GM12878 (cell line): ENCODE results near the gene FMNL3. TPM values are rescaled to one million over a fixed set of nuclear protein-coding genes. Genes with fewer than 3 reads are reported as not detected.

Experiments used
- ATAC-seq: fragments of 200-7000 bp; cut with Tn5 transposase; 3 replicates; pipeline ENCODE4 v1.9.1; 2020; ENCODE audit warnings: mild to moderate bottlenecking, moderate library complexity
- BruUV-seq: library from RNA; stranded (reverse); fragments of 400-500 nt; replicated peaks from 2 replicates; lab custom pipeline; 2021; lab: Mats Ljungman, UMichigan
- CTCF ChIA-PET: fragments of 300-600 bp; sonication (Branson Sonifier 250); formaldehyde crosslinking; extraction: SDS; loops from one replicate; lab custom pipeline; 2021; ENCODE audit warnings: inconsistent platforms; lab: Yijun Ruan, JAX
- POLR2A ChIA-PET: fragments of 350-600 bp; formaldehyde crosslinking; extraction: SDS; loops from one replicate; lab custom pipeline; 2021; ENCODE audit warnings: inconsistent platforms; lab: Charles Lee
- RAD21 ChIA-PET: fragments of 300-600 bp; sonication (Branson Sonifier 250); formaldehyde crosslinking; loops from one replicate; lab custom pipeline; 2023; ENCODE audit warnings: antibody characterized with exemption; ENCODE audit not compliant: unreplicated experiment; lab: Charles Lee
- SMC1A ChIA-PET: fragments of 300-600 bp; sonication (Branson Sonifier 250); formaldehyde crosslinking; loops from one replicate; lab custom pipeline; 2023; ENCODE audit not compliant: unreplicated experiment, uncharacterized antibody; lab: Charles Lee
- DNase-seq: peaks from one replicate; pipeline ENCODE4 v3.0.0-alpha.2; 2011; ENCODE audit warnings: low read depth, low spot score
- FAIRE-seq: peaks from 3 replicates; lab custom pipeline; 2011; peaks lifted over from hg19 to GRCh38; lab: Jason Lieb, UNC
- H2AFZ ChIP-seq: 2 replicates; pipeline ENCODE4 v1.6.0; 2011; ENCODE audit warnings: low read depth, low read length, control low read depth; ENCODE audit not compliant: control insufficient read depth
- H3K27ac ChIP-seq: 2 replicates; pipeline ENCODE4 v1.5.1; 2011; ENCODE audit warnings: control low read depth; ENCODE audit not compliant: control insufficient read depth, insufficient read depth
- H3K27me3 ChIP-seq, 2 experiments: replicated peaks in 1 of 2; 2 replicates each; pipeline versions ENCODE4 v1.6.0 to v1.6.1; 2011; ENCODE audit warnings: low read length in 1 of 2; ENCODE audit not compliant: control insufficient read depth in 2 of 2, insufficient read depth in 2 of 2
- H3K36me3 ChIP-seq, 2 experiments: 2 replicates each; pipeline ENCODE4 v1.5.1; 2011; ENCODE audit warnings: low read length in 1 of 2; ENCODE audit not compliant: control insufficient read depth in 2 of 2, insufficient read depth in 2 of 2
- H3K4me1 ChIP-seq: 2 replicates; pipeline ENCODE4 v1.6.1; 2011; ENCODE audit warnings: mild to moderate bottlenecking, low read length, moderate library complexity, mixed read lengths; ENCODE audit not compliant: control insufficient read depth, insufficient read depth
- H3K4me2 ChIP-seq: 2 replicates; pipeline ENCODE4 v1.6.0; 2011; ENCODE audit warnings: control low read depth; ENCODE audit not compliant: control insufficient read depth, insufficient read depth
- H3K4me3 ChIP-seq: fragments of 200-600 bp; sonication (generic); 2 replicates; pipeline ENCODE4 v1.5.1; 2016
- H3K79me2 ChIP-seq: 2 replicates; pipeline ENCODE4 v1.6.0; 2011; ENCODE audit warnings: low read length; ENCODE audit not compliant: control insufficient read depth, insufficient read depth
- H3K9ac ChIP-seq: 2 replicates; pipeline ENCODE4 v1.8.0; 2011; ENCODE audit warnings: low read length, control low read depth, mixed read lengths; ENCODE audit not compliant: control insufficient read depth, insufficient read depth
- H3K9me3 ChIP-seq: replicated peaks from 3 replicates; pipeline ENCODE4 v1.5.1; 2011; ENCODE audit warnings: mild to moderate bottlenecking, low read length; ENCODE audit not compliant: control insufficient read depth, insufficient read depth
- H4K20me1 ChIP-seq: 2 replicates; pipeline ENCODE4 v1.6.0; 2011; ENCODE audit not compliant: control insufficient read depth, insufficient read depth
- BCL11A ChIP-seq: IDR thresholded peaks from 2 replicates; pipeline ENCODE4 v1.6.1; 2011; ENCODE audit warnings: low read depth, low read length
- CBX5 ChIP-seq: sonication (generic); IDR thresholded peaks from 2 replicates; pipeline ENCODE4 v1.6.1; 2016; ENCODE audit warnings: low read depth, moderate library complexity, mild to moderate bottlenecking, inconsistent platforms
- ETV6 ChIP-seq, 2 experiments: fragments of 450-650 bp in 1 of 2; IDR thresholded peaks in 1 of 2; conservative IDR thresholded peaks in 1 of 2; 2 replicates each; pipeline ENCODE4 v1.6.1; 2014; ENCODE audit warnings: antibody characterized with exemption in 1 of 2, borderline replicate concordance in 1 of 2, low read depth in 1 of 2, mild to moderate bottlenecking in 1 of 2, moderate library complexity in 1 of 2
- HDGF ChIP-seq: fragments of 450-650 bp; IDR thresholded peaks from 2 replicates; pipeline ENCODE4 v1.6.1; 2016; ENCODE audit warnings: antibody characterized with exemption
- KDM1A ChIP-seq: fragments of 200-600 bp; sonication (generic); IDR thresholded peaks from 2 replicates; pipeline ENCODE4 v1.6.1; 2016; ENCODE audit warnings: borderline replicate concordance
- TCF12 ChIP-seq: IDR thresholded peaks from 2 replicates; pipeline ENCODE4 v1.6.1; 2011; ENCODE audit warnings: low read depth, mild to moderate bottlenecking, low read length
- ZBED1 ChIP-seq: IDR thresholded peaks from 2 replicates; pipeline ENCODE4 v1.6.1; 2016; ENCODE audit warnings: borderline replicate concordance
- ZNF274 ChIP-seq: IDR thresholded peaks from one replicate; pipeline ENCODE4 v1.8.0; 2011; ENCODE audit not compliant: insufficient read length, insufficient read depth
- WGBS: methylation state at CpG from one replicate; pipeline ENCODE4 v1.1.6; 2016; ENCODE audit warnings: low lambda C conversion rate; ENCODE audit not compliant: insufficient replicate concordance, insufficient coverage; ENCODE audit errors: missing lambda C conversion rate; 5-methylcytosine and 5-hydroxymethylcytosine counted together
- in situ Hi-C: fragments of 300-500 bp; cut with MboI; formaldehyde crosslinking; loops from 9 replicates; pipeline ENCODE4 v1.14.3; 2018; ENCODE audit warnings: mixed read lengths
- intact Hi-C: fragments of 100-400 bp; cut with micrococcal nuclease; formaldehyde crosslinking; loops from one replicate; pipeline ENCODE4 v1.14.2; 2022; ENCODE audit not compliant: unreplicated experiment
- polyA plus RNA-seq, 11 experiments: library from polyadenylated mRNA; depleted of rRNA in 4 of 11; unstranded in 6 of 11; stranded (reverse) in 5 of 11; fragments of >200 nt; fragmentation: Nextera tagmentation in 4 of 11; fragmentation: Illumina TruSeq in 1 of 11; extraction: Ambion mirVana in 4 of 11; extraction: Trizol in 1 of 11; gene quantifications; 1 replicate in 1 of 11; 2 replicates in 10 of 11; pipeline versions ENCODE4 v1.2.1 to v1.2.3, GENCODE V29; 2011 to 2016; ENCODE audit warnings: inconsistent platforms in 2 of 11, missing spikeins in 2 of 11, low read depth in 1 of 11
- total RNA-seq, 4 experiments: library from RNA; depleted of rRNA in 3 of 4; stranded (reverse); fragments of >200 nt in 3 of 4; fragmentation: Illumina TruSeq in 1 of 4; extraction: Trizol in 1 of 4; gene quantifications; 2 replicates each; pipeline versions ENCODE4 v1.2.1 to v1.2.3, GENCODE V29; 2013 to 2021
- TF ChIP-seq, protein P1 (sequence below): IDR thresholded peaks from 2 replicates; pipeline ENCODE4 v1.6.1; 2011; ENCODE audit warnings: low read depth, low read length, improper control_type of control experiment, borderline replicate concordance
- TF ChIP-seq, protein P2 (sequence below): fragments of 450-650 bp; IDR thresholded peaks from 2 replicates; pipeline ENCODE4 v1.6.1; 2017; ENCODE audit warnings: low read depth, mild to moderate bottlenecking, moderate library complexity
- TF ChIP-seq, protein P3 (sequence below): IDR thresholded peaks from 2 replicates; pipeline ENCODE4 v1.6.1; 2012; ENCODE audit warnings: improper control_type of control experiment, low read depth, low read length; ENCODE audit not compliant: insufficient replicate concordance
- TF ChIP-seq, protein P4 (sequence below): fragments of 450-650 bp; IDR thresholded peaks from 2 replicates; pipeline ENCODE4 v1.6.1; 2018; ENCODE audit warnings: mild to moderate bottlenecking, low read depth, moderate library complexity; ENCODE audit not compliant: partially characterized antibody

Gene FMNL3
- total and polyA plus RNA-seq, 10 of the 15 experiments (the other 5 are each of a cell fraction or from before 2014, with no cell fraction given), result 3.0 to 64.9 (median 30.9) TPM

DNA sequence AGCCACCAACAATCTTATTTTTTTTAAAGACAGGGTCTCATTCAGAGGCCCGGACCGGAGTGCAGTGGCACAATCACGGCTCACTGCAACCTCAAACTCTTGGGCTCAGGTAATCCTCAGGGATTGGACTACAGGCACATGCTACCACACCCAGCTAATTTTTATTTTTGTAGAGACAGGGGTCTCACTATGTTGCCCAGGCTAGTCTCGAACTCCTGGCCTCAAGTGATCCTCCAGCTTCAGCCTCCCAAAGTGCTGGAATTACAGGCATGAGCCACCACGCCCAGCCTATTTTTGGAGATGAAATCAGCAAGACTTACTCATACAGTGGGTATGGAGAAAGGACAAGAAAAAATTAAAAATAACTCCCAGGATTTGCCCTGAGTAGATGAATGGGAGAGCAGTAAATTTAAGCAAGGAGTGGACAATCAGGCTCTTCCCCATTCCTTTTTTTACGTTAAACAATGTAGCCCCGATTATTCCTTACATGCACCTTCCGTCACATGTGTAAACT, 13.2 kb downstream of the FMNL3 start:
- Histone ChIP-seq H3K4me3 (no peak overlapping the region), H3K4me2 (no peak overlapping the region), H3K9me3 (no peaks in the 10 kb centered on the region), H3K4me1 (peaks cover 44% of the 10 kb centered on the region), H3K27me3 (no peaks in the 10 kb centered on the region), H3K9ac (no peak overlapping the region), H3K79me2 (peaks cover 85% of the 10 kb centered on the region), H3K27ac (no peak overlapping the region), H2AFZ (no peak overlapping the region), H4K20me1 (no peaks in the 10 kb centered on the region), H3K36me3 (no peaks in the 10 kb centered on the region)
- ChIA-PET RAD21 (no interaction called here), POLR2A (interaction anchor here (7.9 kb wide), 1 partner anchor 10 kb away, joined by 86 read pairs; no protein-coding TSS in a partner anchor), CTCF (interaction anchor here (1.0 to 7.7 kb wide), 2 partner anchors 10 kb away, joined by 3 to 66 read pairs; no protein-coding TSS in a partner anchor), SMC1A (interaction anchor here (1.2 to 8.5 kb wide), 4 partner anchors 10 to 31 kb away, joined by 3 to 131 read pairs (median 64); no protein-coding TSS in a partner anchor)
- no TSS peak for BruUV-seq
- TF ChIP-seq ZBED1 (no peak), KDM1A (no peak), HDGF (no peak), TCF12 (no peak), BCL11A (no peak), CBX5 (no peak), ZNF274 (no peak), ETV6 (conservative IDR thresholded peaks at IDR 0.05 in 1 of 2, IDR thresholded peaks at IDR 0.05 in 1 of 2; ENCODE audit: borderline replicate concordance in 1 of 2, low read depth in 1 of 2) (no peak)
- TF ChIP-seq, protein P1, sequence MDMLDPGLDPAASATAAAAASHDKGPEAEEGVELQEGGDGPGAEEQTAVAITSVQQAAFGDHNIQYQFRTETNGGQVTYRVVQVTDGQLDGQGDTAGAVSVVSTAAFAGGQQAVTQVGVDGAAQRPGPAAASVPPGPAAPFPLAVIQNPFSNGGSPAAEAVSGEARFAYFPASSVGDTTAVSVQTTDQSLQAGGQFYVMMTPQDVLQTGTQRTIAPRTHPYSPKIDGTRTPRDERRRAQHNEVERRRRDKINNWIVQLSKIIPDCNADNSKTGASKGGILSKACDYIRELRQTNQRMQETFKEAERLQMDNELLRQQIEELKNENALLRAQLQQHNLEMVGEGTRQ, result no peak
- TF ChIP-seq, protein P2, sequence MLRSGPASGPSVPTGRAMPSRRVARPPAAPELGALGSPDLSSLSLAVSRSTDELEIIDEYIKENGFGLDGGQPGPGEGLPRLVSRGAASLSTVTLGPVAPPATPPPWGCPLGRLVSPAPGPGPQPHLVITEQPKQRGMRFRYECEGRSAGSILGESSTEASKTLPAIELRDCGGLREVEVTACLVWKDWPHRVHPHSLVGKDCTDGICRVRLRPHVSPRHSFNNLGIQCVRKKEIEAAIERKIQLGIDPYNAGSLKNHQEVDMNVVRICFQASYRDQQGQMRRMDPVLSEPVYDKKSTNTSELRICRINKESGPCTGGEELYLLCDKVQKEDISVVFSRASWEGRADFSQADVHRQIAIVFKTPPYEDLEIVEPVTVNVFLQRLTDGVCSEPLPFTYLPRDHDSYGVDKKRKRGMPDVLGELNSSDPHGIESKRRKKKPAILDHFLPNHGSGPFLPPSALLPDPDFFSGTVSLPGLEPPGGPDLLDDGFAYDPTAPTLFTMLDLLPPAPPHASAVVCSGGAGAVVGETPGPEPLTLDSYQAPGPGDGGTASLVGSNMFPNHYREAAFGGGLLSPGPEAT, result no peak
- TF ChIP-seq, protein P3, sequence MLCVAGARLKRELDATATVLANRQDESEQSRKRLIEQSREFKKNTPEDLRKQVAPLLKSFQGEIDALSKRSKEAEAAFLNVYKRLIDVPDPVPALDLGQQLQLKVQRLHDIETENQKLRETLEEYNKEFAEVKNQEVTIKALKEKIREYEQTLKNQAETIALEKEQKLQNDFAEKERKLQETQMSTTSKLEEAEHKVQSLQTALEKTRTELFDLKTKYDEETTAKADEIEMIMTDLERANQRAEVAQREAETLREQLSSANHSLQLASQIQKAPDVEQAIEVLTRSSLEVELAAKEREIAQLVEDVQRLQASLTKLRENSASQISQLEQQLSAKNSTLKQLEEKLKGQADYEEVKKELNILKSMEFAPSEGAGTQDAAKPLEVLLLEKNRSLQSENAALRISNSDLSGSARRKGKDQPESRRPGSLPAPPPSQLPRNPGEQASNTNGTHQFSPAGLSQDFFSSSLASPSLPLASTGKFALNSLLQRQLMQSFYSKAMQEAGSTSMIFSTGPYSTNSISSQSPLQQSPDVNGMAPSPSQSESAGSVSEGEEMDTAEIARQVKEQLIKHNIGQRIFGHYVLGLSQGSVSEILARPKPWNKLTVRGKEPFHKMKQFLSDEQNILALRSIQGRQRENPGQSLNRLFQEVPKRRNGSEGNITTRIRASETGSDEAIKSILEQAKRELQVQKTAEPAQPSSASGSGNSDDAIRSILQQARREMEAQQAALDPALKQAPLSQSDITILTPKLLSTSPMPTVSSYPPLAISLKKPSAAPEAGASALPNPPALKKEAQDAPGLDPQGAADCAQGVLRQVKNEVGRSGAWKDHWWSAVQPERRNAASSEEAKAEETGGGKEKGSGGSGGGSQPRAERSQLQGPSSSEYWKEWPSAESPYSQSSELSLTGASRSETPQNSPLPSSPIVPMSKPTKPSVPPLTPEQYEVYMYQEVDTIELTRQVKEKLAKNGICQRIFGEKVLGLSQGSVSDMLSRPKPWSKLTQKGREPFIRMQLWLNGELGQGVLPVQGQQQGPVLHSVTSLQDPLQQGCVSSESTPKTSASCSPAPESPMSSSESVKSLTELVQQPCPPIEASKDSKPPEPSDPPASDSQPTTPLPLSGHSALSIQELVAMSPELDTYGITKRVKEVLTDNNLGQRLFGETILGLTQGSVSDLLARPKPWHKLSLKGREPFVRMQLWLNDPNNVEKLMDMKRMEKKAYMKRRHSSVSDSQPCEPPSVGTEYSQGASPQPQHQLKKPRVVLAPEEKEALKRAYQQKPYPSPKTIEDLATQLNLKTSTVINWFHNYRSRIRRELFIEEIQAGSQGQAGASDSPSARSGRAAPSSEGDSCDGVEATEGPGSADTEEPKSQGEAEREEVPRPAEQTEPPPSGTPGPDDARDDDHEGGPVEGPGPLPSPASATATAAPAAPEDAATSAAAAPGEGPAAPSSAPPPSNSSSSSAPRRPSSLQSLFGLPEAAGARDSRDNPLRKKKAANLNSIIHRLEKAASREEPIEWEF, result no peak
- TF ChIP-seq, protein P4, sequence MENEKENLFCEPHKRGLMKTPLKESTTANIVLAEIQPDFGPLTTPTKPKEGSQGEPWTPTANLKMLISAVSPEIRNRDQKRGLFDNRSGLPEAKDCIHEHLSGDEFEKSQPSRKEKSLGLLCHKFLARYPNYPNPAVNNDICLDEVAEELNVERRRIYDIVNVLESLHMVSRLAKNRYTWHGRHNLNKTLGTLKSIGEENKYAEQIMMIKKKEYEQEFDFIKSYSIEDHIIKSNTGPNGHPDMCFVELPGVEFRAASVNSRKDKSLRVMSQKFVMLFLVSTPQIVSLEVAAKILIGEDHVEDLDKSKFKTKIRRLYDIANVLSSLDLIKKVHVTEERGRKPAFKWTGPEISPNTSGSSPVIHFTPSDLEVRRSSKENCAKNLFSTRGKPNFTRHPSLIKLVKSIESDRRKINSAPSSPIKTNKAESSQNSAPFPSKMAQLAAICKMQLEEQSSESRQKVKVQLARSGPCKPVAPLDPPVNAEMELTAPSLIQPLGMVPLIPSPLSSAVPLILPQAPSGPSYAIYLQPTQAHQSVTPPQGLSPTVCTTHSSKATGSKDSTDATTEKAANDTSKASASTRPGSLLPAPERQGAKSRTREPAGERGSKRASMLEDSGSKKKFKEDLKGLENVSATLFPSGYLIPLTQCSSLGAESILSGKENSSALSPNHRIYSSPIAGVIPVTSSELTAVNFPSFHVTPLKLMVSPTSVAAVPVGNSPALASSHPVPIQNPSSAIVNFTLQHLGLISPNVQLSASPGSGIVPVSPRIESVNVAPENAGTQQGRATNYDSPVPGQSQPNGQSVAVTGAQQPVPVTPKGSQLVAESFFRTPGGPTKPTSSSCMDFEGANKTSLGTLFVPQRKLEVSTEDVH, result no peak
- DNase-seq (no peak), FAIRE-seq (no peak), ATAC-seq (no peak)
- 98% methylated on average over 8 of the region's 8 CpGs for WGBS
- intact Hi-C loops (no loop called here), in situ Hi-C loops (no loop called here)
